ENCODE data around the gene PLEKHA4. TPM values are rescaled to one million over a fixed set of nuclear protein-coding genes. Genes with fewer than 3 reads are reported as not detected.
A peak's percentile ranks its signal among the peaks of the same experiment; 100 is the strongest.

The PLEKHA4 gene
- total RNA-seq, 1 donor from 2014 or later: 237 TPM

DNA sequence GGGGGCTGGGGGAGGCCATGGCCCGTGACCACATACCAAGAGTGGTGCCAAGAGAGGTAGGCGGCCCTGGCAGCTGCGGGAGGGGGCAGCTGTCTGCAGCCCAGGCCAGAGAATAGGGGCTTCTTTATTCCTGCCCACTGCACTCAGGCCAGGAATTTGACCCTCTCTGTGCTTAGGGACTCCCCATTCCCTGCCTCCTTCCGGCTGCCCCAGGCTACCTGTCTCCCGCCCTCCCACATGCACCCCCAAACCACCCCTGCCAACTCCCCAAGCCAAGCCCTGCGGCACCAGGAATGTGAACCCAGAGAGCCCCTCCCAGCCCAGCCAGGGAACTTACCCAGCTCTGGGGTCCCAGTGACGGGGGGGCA is 687 bp downstream of the PLEKHA4 start:
- intact Hi-C loops (cut with DNase I): no loop called here
- Histone ChIP-seq H3K27me3 (no peaks in the 10 kb centered on the region), H3K27ac (peak overlapping the region; percentile 86 to 89), H3K4me3 (peak overlapping the region; percentile 45 to 66), H3K4me1 (peaks cover 0 to 11% of the 10 kb centered on the region in 2 donors), H3K36me3 (no peaks in the 10 kb centered on the region), H3K9me3 (no peaks in the 10 kb centered on the region)
- DNase-seq (ENCODE audit: low spot score in 2 of 2): no peak
- TF ChIP-seq, protein P1, sequence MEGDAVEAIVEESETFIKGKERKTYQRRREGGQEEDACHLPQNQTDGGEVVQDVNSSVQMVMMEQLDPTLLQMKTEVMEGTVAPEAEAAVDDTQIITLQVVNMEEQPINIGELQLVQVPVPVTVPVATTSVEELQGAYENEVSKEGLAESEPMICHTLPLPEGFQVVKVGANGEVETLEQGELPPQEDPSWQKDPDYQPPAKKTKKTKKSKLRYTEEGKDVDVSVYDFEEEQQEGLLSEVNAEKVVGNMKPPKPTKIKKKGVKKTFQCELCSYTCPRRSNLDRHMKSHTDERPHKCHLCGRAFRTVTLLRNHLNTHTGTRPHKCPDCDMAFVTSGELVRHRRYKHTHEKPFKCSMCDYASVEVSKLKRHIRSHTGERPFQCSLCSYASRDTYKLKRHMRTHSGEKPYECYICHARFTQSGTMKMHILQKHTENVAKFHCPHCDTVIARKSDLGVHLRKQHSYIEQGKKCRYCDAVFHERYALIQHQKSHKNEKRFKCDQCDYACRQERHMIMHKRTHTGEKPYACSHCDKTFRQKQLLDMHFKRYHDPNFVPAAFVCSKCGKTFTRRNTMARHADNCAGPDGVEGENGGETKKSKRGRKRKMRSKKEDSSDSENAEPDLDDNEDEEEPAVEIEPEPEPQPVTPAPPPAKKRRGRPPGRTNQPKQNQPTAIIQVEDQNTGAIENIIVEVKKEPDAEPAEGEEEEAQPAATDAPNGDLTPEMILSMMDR (IDR thresholded peaks at IDR 0.05): no peak

- DNase-seq (ENCODE audit: low spot score in 2 of 2): no peak
- H3K9me3 ChIP-seq: no peaks in the 10 kb centered on the region
- H3K27ac ChIP-seq: peak overlapping the region; percentile 86 to 89
- no peaks in the 10 kb centered on the region for H3K36me3 ChIP-seq
- intact Hi-C loops (cut with DNase I): no loop called here
- no peaks in the 10 kb centered on the region for H3K27me3 ChIP-seq
- peaks cover 0 to 11% of the 10 kb centered on the region in 2 donors for H3K4me1 ChIP-seq
- TF ChIP-seq, protein P1 (IDR thresholded peaks at IDR 0.05): no peak
- H3K4me3 ChIP-seq: peak overlapping the region; percentile 45 to 66
Observed at GRCh38 chr19:48867123-48867745, 1.2 kb downstream of the PLEKHA4 start.

- Histone ChIP-seq H3K9me3 (no peaks in the 10 kb centered on the region), H3K27ac (peak overlapping the region; percentile 21 to 40), H3K4me3 (no peak overlapping the region), H3K27me3 (no peaks in the 10 kb centered on the region), H3K4me1 (peaks cover 0 to 11% of the 10 kb centered on the region in 2 donors), H3K36me3 (no peaks in the 10 kb centered on the region)
- TF ChIP-seq, protein P1 (IDR thresholded peaks at IDR 0.05): no peak
- no peak for DNase-seq (ENCODE audit: low spot score in 2 of 2)
- intact Hi-C loops (cut with DNase I): no loop called here
Observed at GRCh38 chr19:48866692-48867091, 1.7 kb downstream of the PLEKHA4 start.

GRCh38 chr19:48862827-48863226 is 5.6 kb downstream of the PLEKHA4 start:
- no peak for DNase-seq (ENCODE audit: low spot score in 2 of 2)
- intact Hi-C loops (cut with DNase I): no loop called here
- H3K27ac ChIP-seq: no peak overlapping the region
- no peak overlapping the region for H3K4me3 ChIP-seq
- H3K36me3 ChIP-seq: no peaks in the 10 kb centered on the region
- TF ChIP-seq, protein P1 (IDR thresholded peaks at IDR 0.05): no peak
- H3K9me3 ChIP-seq: no peaks in the 10 kb centered on the region
- H3K4me1 ChIP-seq: peaks cover 0 to 4% of the 10 kb centered on the region in 2 donors
- no peaks in the 10 kb centered on the region for H3K27me3 ChIP-seq

GRCh38 chr19:48861313-48861712 is 7.1 kb downstream of the PLEKHA4 start:
- no peak for DNase-seq (ENCODE audit: low spot score in 2 of 2)
- H3K27ac ChIP-seq: no peak overlapping the region
- TF ChIP-seq, protein P1 (IDR thresholded peaks at IDR 0.05): no peak
- H3K9me3 ChIP-seq: no peaks in the 10 kb centered on the region
- H3K4me1 ChIP-seq: no peaks in the 10 kb centered on the region
- intact Hi-C loops (cut with DNase I): no loop called here
- H3K27me3 ChIP-seq: no peaks in the 10 kb centered on the region
- H3K36me3 ChIP-seq: no peaks in the 10 kb centered on the region
- no peak overlapping the region for H3K4me3 ChIP-seq

Measured in ascending aorta (tissue), 2 donors.